DOHH2 (cell line): ENCODE data around the gene TMEM263.

Source experiments
- EZH2phosphoT487 ChIP-seq: fragments of 200-600 bp; sonication (generic); IDR thresholded peaks from 2 replicates; pipeline ENCODE4 v1.6.1; 2017; ENCODE audit warnings: borderline replicate concordance, mild to moderate bottlenecking, antibody characterized with exemption, low read length, moderate library complexity, mixed read lengths
- TF ChIP-seq, protein P1 (sequence below): fragments of 200-600 bp; sonication (generic); IDR thresholded peaks from one replicate; pipeline ENCODE4 v1.5.1; 2014; ENCODE audit warnings: antibody characterized with exemption, mild to moderate bottlenecking, low read depth, low read length; ENCODE audit not compliant: poor library complexity, severe bottlenecking

DNA sequence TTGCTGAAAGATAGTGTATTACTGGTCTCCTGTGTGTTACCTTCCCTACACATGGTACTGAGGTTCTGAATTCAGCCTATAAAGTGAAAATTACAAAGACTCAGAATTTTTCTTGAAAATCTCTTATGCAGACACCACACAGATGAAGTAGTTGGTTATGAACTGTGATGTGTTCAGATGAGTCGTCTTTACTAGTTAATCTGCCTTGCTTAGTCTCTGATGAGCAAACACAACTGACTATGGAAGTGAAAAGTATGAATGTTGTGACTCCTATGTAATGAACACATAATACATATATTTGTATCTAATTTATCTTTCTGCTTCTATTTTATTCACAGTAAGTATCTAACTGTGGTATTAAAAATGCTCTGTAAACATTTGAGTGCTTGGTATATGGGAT is 26.5 kb downstream of the TMEM263 start:
- TF ChIP-seq, protein P1, sequence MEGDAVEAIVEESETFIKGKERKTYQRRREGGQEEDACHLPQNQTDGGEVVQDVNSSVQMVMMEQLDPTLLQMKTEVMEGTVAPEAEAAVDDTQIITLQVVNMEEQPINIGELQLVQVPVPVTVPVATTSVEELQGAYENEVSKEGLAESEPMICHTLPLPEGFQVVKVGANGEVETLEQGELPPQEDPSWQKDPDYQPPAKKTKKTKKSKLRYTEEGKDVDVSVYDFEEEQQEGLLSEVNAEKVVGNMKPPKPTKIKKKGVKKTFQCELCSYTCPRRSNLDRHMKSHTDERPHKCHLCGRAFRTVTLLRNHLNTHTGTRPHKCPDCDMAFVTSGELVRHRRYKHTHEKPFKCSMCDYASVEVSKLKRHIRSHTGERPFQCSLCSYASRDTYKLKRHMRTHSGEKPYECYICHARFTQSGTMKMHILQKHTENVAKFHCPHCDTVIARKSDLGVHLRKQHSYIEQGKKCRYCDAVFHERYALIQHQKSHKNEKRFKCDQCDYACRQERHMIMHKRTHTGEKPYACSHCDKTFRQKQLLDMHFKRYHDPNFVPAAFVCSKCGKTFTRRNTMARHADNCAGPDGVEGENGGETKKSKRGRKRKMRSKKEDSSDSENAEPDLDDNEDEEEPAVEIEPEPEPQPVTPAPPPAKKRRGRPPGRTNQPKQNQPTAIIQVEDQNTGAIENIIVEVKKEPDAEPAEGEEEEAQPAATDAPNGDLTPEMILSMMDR: no peak
- no peak for TF ChIP-seq EZH2phosphoT487
